ENCODE results near the gene COX6B2. TPM values are rescaled to one million over a fixed set of nuclear protein-coding genes. Genes with fewer than 3 reads are reported as not detected.

The COX6B2 gene
- polyA plus RNA-seq, 1 of the 3 experiments (the other 2 are of a cell fraction), result 0.74 TPM

- WGBS (ENCODE audit: low lambda C conversion rate), result 90% methylated on average over 5 of the region's 5 CpGs
- no peaks in the 10 kb centered on the region for H3K4me1 ChIP-seq (ENCODE audit: control insufficient read depth in 1 of 2, insufficient read depth in 2 of 2, low read depth in 1 of 2, low read length in 1 of 2)
- no peaks in the 10 kb centered on the region for H3K9me3 ChIP-seq
- H3K79me2 ChIP-seq (ENCODE audit: insufficient read depth), result no peaks in the 10 kb centered on the region
- H3K4me2 ChIP-seq, result no peak overlapping the region
- H3K4me3 ChIP-seq (ENCODE audit: low read depth in 2 of 2, low read length in 1 of 2), result no peak overlapping the region
- TF ChIP-seq ZBTB33 (IDR thresholded peaks at IDR 0.05; ENCODE audit: borderline replicate concordance, low read depth), result no peak
- TF ChIP-seq YY1 (IDR thresholded peaks at IDR 0.05; ENCODE audit: low read depth), result no peak
- TF ChIP-seq MXI1 (IDR thresholded peaks at IDR 0.05; ENCODE audit: low read depth, low read length), result no peak
- H3K27ac ChIP-seq (ENCODE audit: low read depth in 2 of 2, low read length in 1 of 2), result no peak overlapping the region
- H3K27me3 ChIP-seq (ENCODE audit: insufficient read depth), result no peaks in the 10 kb centered on the region
- H2AFZ ChIP-seq (ENCODE audit: low read depth), result no peak overlapping the region
- H3K9me2 ChIP-seq, result no peaks in the 10 kb centered on the region
- H3K36me3 ChIP-seq (replicated peaks in 1 of 2; ENCODE audit: control insufficient read depth in 1 of 2, insufficient read depth in 2 of 2, low read length in 1 of 2), result peaks cover 29 to 30% of the 10 kb centered on the region in 2 experiments
- no peaks in the 10 kb centered on the region for H4K20me1 ChIP-seq (ENCODE audit: insufficient read depth)
- POLR2A ChIA-PET, result interaction anchor here (1.4 to 1.5 kb wide), 2 partner anchors 8 to 12 kb away, joined by 3 to 4 read pairs; no protein-coding TSS in a partner anchor
- H3K9ac ChIP-seq, result no peak overlapping the region
- CTCF ChIA-PET, result interaction anchor here (1.2 kb wide), 1 partner anchor 8 kb away, joined by 6 read pairs; no protein-coding TSS in a partner anchor
- no peak for DNase-seq
- no peaks in the 10 kb centered on the region for H3F3A ChIP-seq (replicated peaks; ENCODE audit: insufficient read depth)
These were observed 45.1 kb downstream of the COX6B2 start for GRCh38 chr19:55309448-55309847.

GRCh38 chr19:55308281-55308680 lies 46.2 kb downstream of the COX6B2 start:
- WGBS (ENCODE audit: low lambda C conversion rate), result 94% methylated on average over 10 of the region's 11 CpGs

GRCh38 chr19:55306712-55307111 lies 47.8 kb downstream of the COX6B2 start:
- Histone ChIP-seq H3K4me2 (no peak overlapping the region), H2AFZ (ENCODE audit: low read depth) (no peak overlapping the region), H3K27ac (ENCODE audit: low read depth in 2 of 2, low read length in 1 of 2) (no peak overlapping the region), H3K9me3 (no peaks in the 10 kb centered on the region), H3K4me1 (ENCODE audit: control insufficient read depth in 1 of 2, insufficient read depth in 2 of 2, low read depth in 1 of 2, low read length in 1 of 2) (peaks cover 0 to 3% of the 10 kb centered on the region in 2 experiments; a peak in 1 of 4 replicates), H3F3A (replicated peaks; ENCODE audit: insufficient read depth) (no peaks in the 10 kb centered on the region), H4K20me1 (ENCODE audit: insufficient read depth) (no peaks in the 10 kb centered on the region), H3K79me2 (ENCODE audit: insufficient read depth) (no peaks in the 10 kb centered on the region), H3K4me3 (ENCODE audit: low read depth in 2 of 2, low read length in 1 of 2) (no peak overlapping the region), H3K36me3 (replicated peaks in 1 of 2; ENCODE audit: control insufficient read depth in 1 of 2, insufficient read depth in 2 of 2, low read length in 1 of 2) (peaks cover 33 to 46% of the 10 kb centered on the region in 2 experiments), H3K9ac (no peak overlapping the region), H3K27me3 (ENCODE audit: insufficient read depth) (no peaks in the 10 kb centered on the region), H3K9me2 (no peaks in the 10 kb centered on the region)
- TF ChIP-seq USF1 (IDR thresholded peaks at IDR 0.05; ENCODE audit: borderline replicate concordance, low read depth), result no peak
- no peak for DNase-seq
- ChIA-PET CTCF (interaction anchor here (1.0 kb wide), 1 partner anchor 165 kb away, joined by 3 read pairs; no protein-coding TSS in a partner anchor), POLR2A (no interaction called here)
- 93% methylated on average over 3 of the region's 3 CpGs for WGBS (ENCODE audit: low lambda C conversion rate)

More at GRCh38 chr19:55308281-55308680, 46.2 kb downstream of the COX6B2 start:
- H3K27ac ChIP-seq (ENCODE audit: low read depth in 2 of 2, low read length in 1 of 2), result no peak overlapping the region
- H3K4me3 ChIP-seq (ENCODE audit: low read depth in 2 of 2, low read length in 1 of 2), result no peak overlapping the region
- TF ChIP-seq RAD21 (IDR thresholded peaks at IDR 0.05; ENCODE audit: low read length) (no peak), RFX5 (IDR thresholded peaks at IDR 0.05; ENCODE audit: low read length) (no peak), POLR2AphosphoS5 (IDR thresholded peaks at IDR 0.05; ENCODE audit: low read depth, low read length) (no peak), EP300 (IDR thresholded peaks at IDR 0.05; ENCODE audit: borderline replicate concordance in 1 of 2, low read depth in 1 of 2, low read length in 1 of 2) (no peak), SMC3 (IDR thresholded peaks at IDR 0.05; ENCODE audit: low read depth, low read length) (no peak)
- ChIA-PET POLR2A (no interaction called here), CTCF (no interaction called here)
- no peak for DNase-seq
- H3K4me2 ChIP-seq, result no peak overlapping the region
- H3F3A ChIP-seq (replicated peaks; ENCODE audit: insufficient read depth), result no peaks in the 10 kb centered on the region
- H4K20me1 ChIP-seq (ENCODE audit: insufficient read depth), result no peaks in the 10 kb centered on the region
- no peaks in the 10 kb centered on the region for H3K27me3 ChIP-seq (ENCODE audit: insufficient read depth)
- no peaks in the 10 kb centered on the region for H3K79me2 ChIP-seq (ENCODE audit: insufficient read depth)
- no peaks in the 10 kb centered on the region for H3K4me1 ChIP-seq (ENCODE audit: control insufficient read depth in 1 of 2, insufficient read depth in 2 of 2, low read depth in 1 of 2, low read length in 1 of 2)
- H3K9me3 ChIP-seq, result no peaks in the 10 kb centered on the region
- H3K9me2 ChIP-seq, result no peaks in the 10 kb centered on the region
- peaks cover 33 to 38% of the 10 kb centered on the region in 2 experiments for H3K36me3 ChIP-seq (replicated peaks in 1 of 2; ENCODE audit: control insufficient read depth in 1 of 2, insufficient read depth in 2 of 2, low read length in 1 of 2)
- no peak overlapping the region for H2AFZ ChIP-seq (ENCODE audit: low read depth)
- H3K9ac ChIP-seq, result no peak overlapping the region
